B cell (primary cell): ENCODE data around the gene EDC3. TPM values are rescaled to one million over a fixed set of nuclear protein-coding genes. Genes with fewer than 3 reads are reported as not detected.
"Not testable (repeated sequence)": the region's sequence is repeated elsewhere in the genome, so short reads cannot be mapped to it uniquely, and the experiment has no call there.

Experiments
- ATAC-seq: fragments of 200-7000 bp; cut with Tn5 transposase; one replicate; pipeline ENCODE4 v1.10.0; 2021; ENCODE audit warnings: low read depth, mild to moderate bottlenecking, moderate number of reproducible peaks, moderate library complexity
- CTCF ChIA-PET: fragments of 350-600 bp; sonication (Branson Sonifier 250); formaldehyde crosslinking; loops from one replicate; lab custom pipeline; 2021; ENCODE audit warnings: antibody characterized with exemption, inconsistent platforms; lab: Charles Lee
- POLR2A ChIA-PET: fragments of 350-600 bp; sonication (Branson Sonifier 250); formaldehyde crosslinking; loops from one replicate; lab custom pipeline; 2021; ENCODE audit warnings: antibody characterized with exemption; lab: Charles Lee
- DNase-seq: peaks from one replicate; pipeline ENCODE4 v3.0.0; 2013
- H2AFZ ChIP-seq: 2 replicates; pipeline ENCODE4 v1.6.1; 2012; ENCODE audit warnings: mild to moderate bottlenecking, low read depth, low read length; ENCODE audit not compliant: insufficient read depth, poor library complexity, severe bottlenecking
- H3K27ac ChIP-seq, 2 donors: 1 replicate in 1 of 2; 2 replicates in 1 of 2; pipeline ENCODE4 v1.5.1; 2012 to 2013; ENCODE audit warnings: low read length in 2 of 2, mild to moderate bottlenecking in 2 of 2, moderate library complexity in 1 of 2
- H3K27me3 ChIP-seq, 4 experiments: fragments of 200-600 bp in 1 of 4; sonication (generic) in 1 of 4; replicated peaks in 1 of 4; 1 replicate in 2 of 4; 2 replicates in 2 of 4; pipeline versions ENCODE4 v1.6.1 to v1.7.0; 2013 to 2016; ENCODE audit warnings: low read length in 3 of 4, mild to moderate bottlenecking in 2 of 4, mixed read lengths in 1 of 4, moderate library complexity in 1 of 4; ENCODE audit not compliant: insufficient read depth in 4 of 4, control insufficient read depth in 3 of 4; ENCODE audit errors: control extremely low read depth in 1 of 4
- H3K36me3 ChIP-seq, 2 experiments: replicated peaks in 1 of 2; 1 replicate in 1 of 2; 2 replicates in 1 of 2; pipeline versions ENCODE4 v1.6.1 to v1.7.1; 2013; ENCODE audit warnings: low read length in 1 of 2; ENCODE audit not compliant: insufficient read depth in 2 of 2, control insufficient read depth in 1 of 2; ENCODE audit errors: control extremely low read depth in 1 of 2, extremely low read depth in 1 of 2
- H3K4me1 ChIP-seq, 2 donors: fragments of 200-600 bp in 1 of 2; sonication (generic) in 1 of 2; 1 replicate in 1 of 2; 2 replicates in 1 of 2; pipeline versions ENCODE4 v1.5.1 to v1.6.1; 2013 to 2017; ENCODE audit warnings: low read length in 2 of 2; ENCODE audit not compliant: control insufficient read depth in 2 of 2, insufficient read depth in 2 of 2
- H3K4me2 ChIP-seq: replicated peaks from 2 replicates; pipeline ENCODE3; 2012; ENCODE audit warnings: mild to moderate bottlenecking, low read depth, low read length; ENCODE audit not compliant: poor library complexity, severe bottlenecking
- H3K4me3 ChIP-seq, 5 experiments: fragments of 200-600 bp in 1 of 5; sonication (generic) in 1 of 5; 1 replicate in 3 of 5; 2 replicates in 2 of 5; pipeline versions ENCODE4 v1.5.1 to v1.7.0; 2011 to 2016; ENCODE audit warnings: low read length in 4 of 5, mild to moderate bottlenecking in 4 of 5, low read depth in 2 of 5, control low read depth in 1 of 5, moderate library complexity in 1 of 5; ENCODE audit not compliant: insufficient read depth in 1 of 5; ENCODE audit errors: control extremely low read depth in 1 of 5, extremely low read depth in 1 of 5
- H3K79me2 ChIP-seq: fragments of 200-600 bp; sonication (generic); one replicate; pipeline ENCODE4 v1.6.0; 2016; ENCODE audit warnings: low read length; ENCODE audit not compliant: control insufficient read depth, insufficient read depth
- H3K9ac ChIP-seq: fragments of 200-600 bp; sonication (generic); 2 replicates; pipeline ENCODE4 v1.6.1; 2017; ENCODE audit warnings: mild to moderate bottlenecking, low read length, moderate library complexity
- H3K9me3 ChIP-seq, 3 donors: one replicate each; pipeline versions ENCODE4 v1.6.1 to v1.7.1; 2013; ENCODE audit warnings: low read length in 2 of 3; ENCODE audit not compliant: control insufficient read depth in 2 of 3, insufficient read depth in 1 of 3; ENCODE audit errors: control extremely low read depth in 1 of 3
- H4K20me1 ChIP-seq: 2 replicates; pipeline ENCODE4 v1.6.0; 2012; ENCODE audit warnings: mild to moderate bottlenecking, low read length; ENCODE audit not compliant: insufficient read depth, control insufficient read depth, poor library complexity, severe bottlenecking
- H3K27ac Mint-ChIP-seq: one replicate; pipeline ENCODE4 v1.8.0; 2021; ENCODE audit warnings: mixed read lengths
- H3K27me3 Mint-ChIP-seq: one replicate; pipeline ENCODE4 v1.8.0; 2021; ENCODE audit warnings: mixed read lengths
- H3K4me1 Mint-ChIP-seq: one replicate; pipeline ENCODE4 v1.8.0; 2021; ENCODE audit warnings: mixed read lengths
- H3K4me3 Mint-ChIP-seq: one replicate; pipeline ENCODE4 v1.8.0; 2021; ENCODE audit warnings: mixed read lengths
- H3K9me3 Mint-ChIP-seq: one replicate; pipeline ENCODE4 v1.8.0; 2022; ENCODE audit warnings: mixed read lengths; ENCODE audit not compliant: insufficient read depth
- CTCF ChIP-seq: fragments of 200-600 bp; IDR thresholded peaks from one replicate; pipeline ENCODE4 v1.8.0; 2022; ENCODE audit warnings: antibody characterized with exemption, mild to moderate bottlenecking
- EZH2 ChIP-seq: IDR thresholded peaks from 2 replicates; pipeline ENCODE4 v1.6.1; 2012; ENCODE audit warnings: borderline replicate concordance, low read depth, mild to moderate bottlenecking, moderate library complexity, low read length; ENCODE audit not compliant: insufficient read depth, poor library complexity, severe bottlenecking
- WGBS: methylation state at CpG from one replicate; pipeline ENCODE4 v1.1.5; 2013; ENCODE audit warnings: missing lambda C conversion rate; ENCODE audit not compliant: insufficient coverage; 5-methylcytosine and 5-hydroxymethylcytosine counted together
- intact Hi-C: fragments of 100-400 bp; cut with micrococcal nuclease; formaldehyde crosslinking; loops from one replicate; pipeline ENCODE4 v1.10.0; 2022
- polyA plus RNA-seq: library from polyadenylated mRNA; depleted of rRNA; stranded (reverse); fragments of >200 nt; gene quantifications from 2 replicates; pipeline ENCODE4 v1.2.3, GENCODE V29; 2012
- total RNA-seq, 2 donors: library from RNA; stranded (reverse); fragments of 120-200 nt in 1 of 2; gene quantifications; 1 replicate in 1 of 2; 2 replicates in 1 of 2; pipeline versions ENCODE4 v1.2.3 to v1.2.4, GENCODE V29; 2013 to 2022

Gene EDC3
- total and polyA plus RNA-seq, 2 donors (not counting 1 experiment from before 2014, with no cell fraction given) = 16.9 to 55.4 TPM

GRCh38 chr15:74598126-74598842 is 97.5 kb downstream of the EDC3 start:
- Histone ChIP-seq H3K4me3 (peak overlapping the region; percentile 71 to 93 (median 79)), H3K9me3 (no peaks in the 10 kb centered on the region), H3K4me1 (peaks cover 3 to 15% of the 10 kb centered on the region in 2 donors), H2AFZ (peak overlapping the region; percentile 99), H3K36me3 (peaks cover 5% of the 10 kb centered on the region in 2 experiments), H3K4me2 (peak overlapping the region; percentile 95), H3K79me2 (peaks cover 7% of the 10 kb centered on the region), H3K9ac (peak overlapping the region; percentile 85), H4K20me1 (no peaks in the 10 kb centered on the region), H3K27ac (peak overlapping the region; percentile 68 to 78), H3K27me3 (no peaks in the 10 kb centered on the region)
- ChIA-PET CTCF (interaction anchor here (0.6 to 1.3 kb wide), 7 partner anchors 32 to 223 kb away, joined by 3 to 4 read pairs (median 3); no protein-coding TSS in a partner anchor), POLR2A (interaction anchor here (1.4 kb wide), 1 partner anchor 16 kb away, joined by 4 read pairs; no protein-coding TSS in a partner anchor)
- Mint-ChIP-seq H3K9me3 (no peaks in the 10 kb centered on the region), H3K4me1 (peaks cover 14% of the 10 kb centered on the region), H3K27ac (peak overlapping the region; percentile 97), H3K4me3 (peak overlapping the region; percentile 100), H3K27me3 (no peaks in the 10 kb centered on the region)
- ATAC-seq (peak; percentile 100), DNase-seq (peak; percentile 86)
- TF ChIP-seq CTCF (no peak), EZH2 (no peak)
- intact Hi-C loops = loop anchor here (1.0 to 2.0 kb wide), 3 partner anchors 16 to 137 kb away; partner anchors contain the start of genes ARID3B and UBL7
- 2% methylated on average over 26 of the region's 26 CpGs for WGBS

GRCh38 chr15:74597146-74597705 is 98.6 kb downstream of the EDC3 start:
- no CpG with 5 or more reads among the region's 16 CpGs for WGBS
- intact Hi-C loops, H2AFZ ChIP-seq, DNase-seq, H3K9ac ChIP-seq, ATAC-seq, H3K27ac ChIP-seq, H3K4me3 Mint-ChIP-seq, H3K27me3 Mint-ChIP-seq, H3K36me3 ChIP-seq, H3K4me2 ChIP-seq, H3K4me3 ChIP-seq, H3K9me3 Mint-ChIP-seq, H3K79me2 ChIP-seq, H4K20me1 ChIP-seq, H3K9me3 ChIP-seq, H3K27me3 ChIP-seq, H3K27ac Mint-ChIP-seq: not testable (repeated sequence)
- H3K4me1 Mint-ChIP-seq = peaks cover 14% of the 10 kb centered on the region
- H3K4me1 ChIP-seq = peaks cover 3 to 15% of the 10 kb centered on the region in 2 donors
- CTCF ChIA-PET = interaction anchor here (0.8 kb wide), 1 partner anchor 35 kb away, joined by 4 read pairs; no protein-coding TSS in a partner anchor
- POLR2A ChIA-PET = interaction anchor here (1.4 kb wide), 1 partner anchor 17 kb away, joined by 4 read pairs; no protein-coding TSS in a partner anchor

GRCh38 chr15:74596736-74597135 is 99.1 kb downstream of the EDC3 start:
- H3K27ac ChIP-seq, H3K27me3 Mint-ChIP-seq, H3K4me3 ChIP-seq, H3K9ac ChIP-seq, CTCF ChIA-PET, H3K27ac Mint-ChIP-seq, H2AFZ ChIP-seq, DNase-seq, H4K20me1 ChIP-seq, H3K79me2 ChIP-seq, H3K4me3 Mint-ChIP-seq, H3K27me3 ChIP-seq, H3K9me3 Mint-ChIP-seq, intact Hi-C loops, H3K4me2 ChIP-seq, H3K9me3 ChIP-seq, POLR2A ChIA-PET, ATAC-seq: not testable (repeated sequence)
- peaks cover 5 to 13% of the 10 kb centered on the region in 2 experiments for H3K36me3 ChIP-seq
- peaks cover 14% of the 10 kb centered on the region for H3K4me1 Mint-ChIP-seq
- peaks cover 3 to 15% of the 10 kb centered on the region in 2 donors for H3K4me1 ChIP-seq
- 100% methylated on average over 1 of the region's 11 CpGs for WGBS
